Measurements from ENCODE around the gene MYL6. TPM values are rescaled to one million over a fixed set of nuclear protein-coding genes. Genes with fewer than 3 reads are reported as not detected.
A peak's percentile ranks its signal among the peaks of the same experiment; 100 is the strongest.

The MYL6 gene
- polyA plus RNA-seq, 1 donor, result 1,754 TPM

GRCh38 chr12:56143870-56144269, 14.3 kb upstream of the MYL6 start:
- H3K4me1 ChIP-seq (ENCODE audit: control insufficient read depth, insufficient read depth, low read length), result peaks cover 20% of the 10 kb centered on the region
- H3K9me3 ChIP-seq (ENCODE audit: control insufficient read depth, low read depth, low read length), result no peaks in the 10 kb centered on the region
- peak overlapping the region; percentile 1 for H3K27ac ChIP-seq (ENCODE audit: low read length)
- DNase-seq, result peak in 1 of 2 donors; percentile 46
- WGBS (ENCODE audit: insufficient coverage, low lambda C conversion rate), result no CpG with 5 or more reads among the region's 8 CpGs
- H3K36me3 ChIP-seq (ENCODE audit: control insufficient read depth, insufficient read depth, low read length), result peaks cover 47% of the 10 kb centered on the region
- H3K27me3 ChIP-seq (ENCODE audit: control insufficient read depth, insufficient read depth, low read length), result no peaks in the 10 kb centered on the region
- H3K4me3 ChIP-seq (ENCODE audit: low read length), result no peak overlapping the region

GRCh38 chr12:56145217-56145616, 12.9 kb upstream of the MYL6 start:
- 80% methylated on average over 1 of the region's 3 CpGs for WGBS (ENCODE audit: insufficient coverage, low lambda C conversion rate)
- Histone ChIP-seq H3K27ac (ENCODE audit: low read length) (no peak overlapping the region), H3K27me3 (ENCODE audit: control insufficient read depth, insufficient read depth, low read length) (no peaks in the 10 kb centered on the region), H3K4me3 (ENCODE audit: low read length) (no peak overlapping the region), H3K36me3 (ENCODE audit: control insufficient read depth, insufficient read depth, low read length) (peaks cover 37% of the 10 kb centered on the region), H3K4me1 (ENCODE audit: control insufficient read depth, insufficient read depth, low read length) (peaks cover 20% of the 10 kb centered on the region), H3K9me3 (ENCODE audit: control insufficient read depth, low read depth, low read length) (no peaks in the 10 kb centered on the region)
- no peak for DNase-seq

- Histone ChIP-seq H3K27ac (ENCODE audit: low read length) (peak overlapping the region; percentile 47), H3K27me3 (ENCODE audit: control insufficient read depth, insufficient read depth, low read length) (no peaks in the 10 kb centered on the region), H3K36me3 (ENCODE audit: control insufficient read depth, insufficient read depth, low read length) (peaks cover 30% of the 10 kb centered on the region), H3K4me1 (ENCODE audit: control insufficient read depth, insufficient read depth, low read length) (peaks cover 25% of the 10 kb centered on the region), H3K9me3 (ENCODE audit: control insufficient read depth, low read depth, low read length) (no peaks in the 10 kb centered on the region), H3K4me3 (ENCODE audit: low read length) (no peak overlapping the region)
- DNase-seq, result peak; percentile 71 to 81
- 78% methylated on average over 4 of the region's 13 CpGs for WGBS (ENCODE audit: insufficient coverage, low lambda C conversion rate)
These were observed 11.4 kb upstream of the MYL6 start for GRCh38 chr12:56146492-56147460.

GRCh38 chr12:56150563-56150962, 7.6 kb upstream of the MYL6 start:
- Histone ChIP-seq H3K9me3 (ENCODE audit: control insufficient read depth, low read depth, low read length) (no peaks in the 10 kb centered on the region), H3K27ac (ENCODE audit: low read length) (no peak overlapping the region), H3K36me3 (ENCODE audit: control insufficient read depth, insufficient read depth, low read length) (peaks cover 2% of the 10 kb centered on the region), H3K4me1 (ENCODE audit: control insufficient read depth, insufficient read depth, low read length) (peaks cover 32% of the 10 kb centered on the region), H3K4me3 (ENCODE audit: low read length) (no peak overlapping the region), H3K27me3 (ENCODE audit: control insufficient read depth, insufficient read depth, low read length) (no peaks in the 10 kb centered on the region)
- 74% methylated on average over 3 of the region's 3 CpGs for WGBS (ENCODE audit: insufficient coverage, low lambda C conversion rate)
- peak in 1 of 2 donors; percentile 32 for DNase-seq

DNA sequence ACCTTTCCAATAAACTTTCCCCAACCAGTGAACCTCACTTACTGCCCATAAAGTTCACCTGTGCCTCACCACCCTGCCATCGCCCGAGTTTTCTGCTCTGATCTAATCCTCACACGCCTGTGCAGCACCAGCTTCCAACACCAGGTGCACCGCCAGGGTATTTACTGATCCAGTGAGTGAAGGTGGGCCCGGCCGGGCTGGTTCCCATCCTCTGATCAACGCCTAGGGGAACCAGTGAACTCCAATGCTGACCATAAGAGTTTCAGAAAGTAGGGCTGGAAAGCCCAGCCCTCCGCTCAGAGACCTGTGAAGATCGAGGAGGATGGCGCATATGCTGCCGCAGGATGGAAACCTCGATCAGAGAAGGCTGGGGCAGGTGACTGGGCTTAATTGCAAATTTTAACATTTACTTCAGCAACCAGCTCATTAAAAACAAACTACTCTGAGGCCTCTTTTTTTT, 6.5 kb upstream of the MYL6 start:
- Histone ChIP-seq H3K4me3 (ENCODE audit: low read length) (peak overlapping the region; percentile 71), H3K4me1 (ENCODE audit: control insufficient read depth, insufficient read depth, low read length) (peaks cover 26% of the 10 kb centered on the region), H3K27me3 (ENCODE audit: control insufficient read depth, insufficient read depth, low read length) (no peaks in the 10 kb centered on the region), H3K27ac (ENCODE audit: low read length) (peak overlapping the region; percentile 94), H3K36me3 (ENCODE audit: control insufficient read depth, insufficient read depth, low read length) (peaks cover 2% of the 10 kb centered on the region), H3K9me3 (ENCODE audit: control insufficient read depth, low read depth, low read length) (no peaks in the 10 kb centered on the region)
- peak; percentile 67 to 85 for DNase-seq
- no CpG with 5 or more reads among the region's 12 CpGs for WGBS (ENCODE audit: insufficient coverage, low lambda C conversion rate)

DNA sequence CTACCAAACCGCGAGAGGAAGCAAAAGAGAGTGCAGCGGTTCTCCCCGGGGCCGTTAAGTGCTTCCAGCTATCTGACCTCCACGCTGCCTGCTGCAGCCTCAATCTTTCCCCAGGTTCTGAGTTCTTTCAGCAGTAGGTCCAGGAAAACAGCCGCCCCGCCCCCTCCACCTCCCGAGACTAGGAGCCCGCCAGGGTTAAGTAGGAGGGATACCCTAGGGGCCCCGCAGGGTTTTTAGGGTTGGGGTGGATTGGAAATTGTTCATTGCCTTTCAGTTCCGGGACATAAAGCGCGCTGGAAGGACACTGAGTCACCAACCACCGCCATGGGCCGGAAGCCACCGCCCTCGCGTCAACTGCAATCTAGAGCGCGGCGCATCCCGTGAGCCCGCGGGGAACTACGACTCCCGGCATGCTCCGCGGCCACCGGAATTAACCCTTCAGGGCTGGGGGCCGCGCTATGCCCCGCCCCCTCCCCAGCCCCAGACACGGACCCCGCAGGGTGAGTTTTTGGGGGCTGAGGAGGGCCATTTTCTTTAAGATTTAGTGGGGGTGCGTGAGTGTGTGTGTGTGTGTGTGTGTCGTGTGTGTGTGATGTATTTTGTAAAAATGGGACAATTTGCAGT, 5.9 kb upstream of the MYL6 start, which contains the start of gene MYL6B:
MYL6B (plus strand) TSS at position 456 of the 624 bp plus-strand sequence. CDS start 1,332 bp downstream, outside the sequence.
- H3K4me3 ChIP-seq (ENCODE audit: low read length), result peak within 1 kb of the TSS; percentile 71
- H3K9me3 ChIP-seq (ENCODE audit: control insufficient read depth, low read depth, low read length), result no peaks in the 10 kb centered on the region
- peak; percentile 92 to 95 for DNase-seq
- H3K4me1 ChIP-seq (ENCODE audit: control insufficient read depth, insufficient read depth, low read length), result peaks cover 22% of the 10 kb centered on the region
- H3K27me3 ChIP-seq (ENCODE audit: control insufficient read depth, insufficient read depth, low read length), result no peaks in the 10 kb centered on the region
- peaks cover 2% of the 10 kb centered on the region for H3K36me3 ChIP-seq (ENCODE audit: control insufficient read depth, insufficient read depth, low read length)
- no CpG with 5 or more reads among the region's 37 CpGs for WGBS (ENCODE audit: insufficient coverage, low lambda C conversion rate)
- peak within 1 kb of the TSS; percentile 94 for H3K27ac ChIP-seq (ENCODE audit: low read length)

DNA sequence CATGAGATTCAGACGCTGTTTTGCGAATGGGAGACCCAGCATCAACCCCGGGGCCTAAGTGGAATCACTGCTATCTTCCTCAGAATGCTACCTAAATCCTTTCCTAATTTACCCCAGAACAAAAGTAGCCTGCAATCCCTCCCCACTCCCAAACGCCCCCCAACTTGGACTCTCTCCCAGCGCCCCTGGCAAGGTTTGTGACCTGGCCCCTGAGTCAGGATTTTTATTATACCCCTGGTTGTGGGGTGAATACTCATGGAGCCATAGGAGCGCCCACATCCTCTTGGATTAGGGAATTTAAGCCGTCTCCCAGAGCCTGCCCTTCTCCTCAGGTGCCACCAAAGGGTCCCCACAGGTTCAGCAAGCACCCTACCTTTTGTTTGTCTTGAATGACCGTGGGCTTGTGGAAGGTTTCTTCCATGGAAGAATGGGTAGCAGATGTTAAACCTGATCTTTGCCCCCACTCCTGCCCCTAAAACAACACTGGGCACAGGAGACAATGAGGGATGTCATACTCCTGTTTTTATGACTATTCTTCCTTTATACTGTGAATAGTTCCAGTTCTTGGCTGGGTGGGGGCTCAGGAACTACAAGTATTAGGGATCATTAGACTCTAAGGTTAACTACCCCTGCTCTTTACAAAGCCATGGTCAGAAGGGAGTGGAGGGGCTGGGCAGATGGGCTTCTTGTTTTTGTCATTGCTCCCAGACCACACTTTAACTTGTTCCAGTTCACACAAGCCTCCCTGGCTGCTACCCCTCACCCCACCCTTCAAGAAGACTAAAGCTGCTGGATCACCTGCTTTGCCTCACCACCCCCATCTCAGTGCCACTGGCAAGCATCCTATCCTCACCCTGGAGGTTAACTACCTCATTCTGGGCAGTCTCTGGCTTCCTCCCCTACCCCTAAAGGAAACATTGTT, 5.1 kb upstream of the MYL6 start:
- no peaks in the 10 kb centered on the region for H3K27me3 ChIP-seq (ENCODE audit: control insufficient read depth, insufficient read depth, low read length)
- H3K4me3 ChIP-seq (ENCODE audit: low read length), result peak overlapping the region; percentile 71
- WGBS (ENCODE audit: insufficient coverage, low lambda C conversion rate), result no CpG with 5 or more reads among the region's 8 CpGs
- peaks cover 2% of the 10 kb centered on the region for H3K36me3 ChIP-seq (ENCODE audit: control insufficient read depth, insufficient read depth, low read length)
- peak overlapping the region; percentile 94 for H3K27ac ChIP-seq (ENCODE audit: low read length)
- H3K9me3 ChIP-seq (ENCODE audit: control insufficient read depth, low read depth, low read length), result no peaks in the 10 kb centered on the region
- DNase-seq, result peak in 1 of 2 donors; percentile 58
- H3K4me1 ChIP-seq (ENCODE audit: control insufficient read depth, insufficient read depth, low read length), result peaks cover 22% of the 10 kb centered on the region

GRCh38 chr12:56153678-56154065, 4.5 kb upstream of the MYL6 start:
- DNase-seq, result no peak
- peaks cover 22% of the 10 kb centered on the region for H3K4me1 ChIP-seq (ENCODE audit: control insufficient read depth, insufficient read depth, low read length)
- H3K9me3 ChIP-seq (ENCODE audit: control insufficient read depth, low read depth, low read length), result no peaks in the 10 kb centered on the region
- peaks cover 2% of the 10 kb centered on the region for H3K36me3 ChIP-seq (ENCODE audit: control insufficient read depth, insufficient read depth, low read length)
- H3K4me3 ChIP-seq (ENCODE audit: low read length), result no peak overlapping the region
- no peaks in the 10 kb centered on the region for H3K27me3 ChIP-seq (ENCODE audit: control insufficient read depth, insufficient read depth, low read length)
- H3K27ac ChIP-seq (ENCODE audit: low read length), result peak overlapping the region; percentile 94
- no CpG with 5 or more reads among the region's 5 CpGs for WGBS (ENCODE audit: insufficient coverage, low lambda C conversion rate)

GRCh38 chr12:56154246-56154771, 3.9 kb upstream of the MYL6 start:
- no peaks in the 10 kb centered on the region for H3K9me3 ChIP-seq (ENCODE audit: control insufficient read depth, low read depth, low read length)
- no peak overlapping the region for H3K4me3 ChIP-seq (ENCODE audit: low read length)
- H3K27me3 ChIP-seq (ENCODE audit: control insufficient read depth, insufficient read depth, low read length), result no peaks in the 10 kb centered on the region
- H3K27ac ChIP-seq (ENCODE audit: low read length), result no peak overlapping the region
- no CpG with 5 or more reads among the region's 1 CpG for WGBS (ENCODE audit: insufficient coverage, low lambda C conversion rate)
- peaks cover 2% of the 10 kb centered on the region for H3K36me3 ChIP-seq (ENCODE audit: control insufficient read depth, insufficient read depth, low read length)
- DNase-seq, result no peak
- peaks cover 22% of the 10 kb centered on the region for H3K4me1 ChIP-seq (ENCODE audit: control insufficient read depth, insufficient read depth, low read length)

Measured in large intestine (tissue), 3 donors.